ENCODE measurements around the gene SLC12A7.
A peak's percentile ranks its signal among the peaks of the same experiment; 100 is the strongest.
"Not testable (repeated sequence)": the region's sequence is repeated elsewhere in the genome, so short reads cannot be mapped to it uniquely, and the experiment has no call there.

SLC12A7 gene

GRCh38 chr5:1140818-1141189, 28.9 kb upstream of the SLC12A7 start:
- no peak for DNase-seq (ENCODE audit: low spot score)

DNA sequence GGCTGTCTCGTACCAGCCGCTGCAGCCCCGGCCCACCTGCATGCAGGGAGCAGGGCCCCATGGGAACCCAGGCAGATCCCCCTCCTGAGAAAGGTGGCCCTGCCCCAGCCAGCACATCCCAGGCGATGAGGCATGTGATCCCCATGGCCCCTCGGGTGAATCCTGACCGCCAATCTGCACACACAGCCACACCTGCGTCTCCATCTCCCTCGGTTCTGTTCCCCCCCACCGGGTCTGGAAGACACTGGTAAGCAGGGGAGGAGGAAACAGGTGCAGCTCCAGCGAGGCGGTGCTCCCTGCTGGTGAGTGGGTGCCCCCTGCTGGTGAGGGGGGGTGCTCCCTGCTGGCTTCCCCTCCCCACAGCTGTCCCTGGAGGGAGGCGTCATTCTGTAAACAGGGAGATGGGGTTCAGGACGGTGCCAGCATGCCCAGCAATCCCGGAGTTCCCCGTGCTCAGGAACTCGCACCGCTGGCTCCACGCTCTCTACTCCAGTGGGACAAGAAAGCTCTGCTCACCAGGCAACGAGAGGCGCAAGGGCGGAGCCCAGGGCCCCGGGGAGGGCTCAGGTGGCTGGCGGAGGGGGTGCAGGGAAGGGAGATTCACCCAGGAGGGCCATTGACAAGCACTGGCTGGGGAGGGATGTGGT, 28.4 kb upstream of the SLC12A7 start:
- DNase-seq (ENCODE audit: low spot score): peak; percentile 64

DNA sequence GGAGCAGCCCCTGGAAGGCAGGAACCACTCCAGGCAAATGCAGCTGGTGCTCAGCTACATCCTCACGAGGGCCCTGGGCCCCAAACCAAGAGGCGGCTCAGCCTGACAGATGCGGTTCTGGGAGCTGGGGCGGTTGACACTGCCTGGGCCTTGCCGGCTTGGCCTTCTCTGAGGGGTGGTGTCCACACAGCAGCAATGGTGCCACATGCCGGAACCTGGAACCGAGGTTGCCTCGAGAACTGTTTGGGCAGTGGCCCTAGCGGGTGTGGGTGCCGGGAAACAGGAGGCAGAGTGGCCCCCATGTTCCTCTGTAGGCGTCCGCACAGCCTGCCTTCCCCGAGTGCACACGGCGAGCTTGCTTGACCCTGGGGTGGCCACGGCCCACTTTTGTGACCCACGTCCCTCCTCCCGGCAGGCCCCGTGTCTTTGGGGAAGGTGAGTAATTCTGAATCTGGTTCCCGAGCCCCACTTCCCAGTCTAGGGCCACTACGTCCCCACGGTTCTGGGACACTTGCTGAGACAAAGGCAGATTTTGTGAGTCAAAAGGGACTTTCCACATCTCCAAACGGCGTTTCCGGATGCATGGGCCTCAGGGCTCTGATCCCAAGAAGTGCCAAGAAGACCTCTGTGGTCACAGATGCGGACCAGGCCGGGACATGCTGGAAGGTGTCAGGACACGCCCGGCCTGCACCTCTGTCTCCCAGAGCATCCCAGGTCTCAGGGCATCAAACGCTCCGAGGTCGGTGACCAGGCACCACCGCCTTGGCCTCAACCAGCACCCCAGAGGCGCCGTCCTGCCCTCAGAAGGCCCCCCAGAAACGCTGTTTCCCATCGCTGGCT, 27.7 kb upstream of the SLC12A7 start:
- no peak for DNase-seq (ENCODE audit: low spot score)

DNA sequence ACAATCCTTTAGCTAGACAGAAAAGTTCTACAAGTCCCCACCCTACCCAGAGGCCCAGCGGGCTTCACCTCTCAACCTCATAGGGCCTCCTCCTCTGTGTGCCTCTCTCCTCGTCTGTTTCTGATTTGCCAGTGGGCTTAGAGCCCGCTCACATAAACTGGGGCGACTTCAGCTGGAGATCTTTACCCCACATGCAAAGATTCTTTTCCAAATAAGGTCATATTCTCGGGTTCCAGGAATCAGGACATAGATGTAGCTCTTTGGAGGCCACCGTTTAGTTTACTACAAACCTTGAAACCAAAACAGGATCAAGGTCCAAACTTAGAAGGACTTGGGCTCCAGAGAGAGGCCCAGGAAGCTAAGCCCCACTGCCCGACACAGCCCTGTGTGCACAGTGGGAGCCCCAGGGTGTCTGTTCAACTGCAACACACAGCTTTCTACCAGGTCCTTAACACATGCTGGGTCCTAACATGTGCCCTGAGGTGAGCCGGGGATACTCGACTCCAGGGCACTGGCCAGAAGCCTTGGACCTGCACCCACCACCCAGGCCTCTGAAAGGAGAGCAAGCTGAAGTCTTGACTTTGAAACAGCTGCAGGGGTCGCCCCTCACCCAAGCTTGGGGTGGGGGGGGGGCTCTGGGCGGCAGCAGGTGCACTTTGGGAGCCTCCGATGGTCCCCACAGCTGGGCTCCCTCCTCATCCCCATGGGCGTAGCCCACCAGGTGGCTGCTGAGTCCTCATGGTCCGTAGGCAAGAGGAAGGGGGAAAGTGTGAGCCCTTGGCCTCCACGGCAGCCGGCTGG, 26.8 kb upstream of the SLC12A7 start:
- DNase-seq (ENCODE audit: low spot score): no peak

DNA sequence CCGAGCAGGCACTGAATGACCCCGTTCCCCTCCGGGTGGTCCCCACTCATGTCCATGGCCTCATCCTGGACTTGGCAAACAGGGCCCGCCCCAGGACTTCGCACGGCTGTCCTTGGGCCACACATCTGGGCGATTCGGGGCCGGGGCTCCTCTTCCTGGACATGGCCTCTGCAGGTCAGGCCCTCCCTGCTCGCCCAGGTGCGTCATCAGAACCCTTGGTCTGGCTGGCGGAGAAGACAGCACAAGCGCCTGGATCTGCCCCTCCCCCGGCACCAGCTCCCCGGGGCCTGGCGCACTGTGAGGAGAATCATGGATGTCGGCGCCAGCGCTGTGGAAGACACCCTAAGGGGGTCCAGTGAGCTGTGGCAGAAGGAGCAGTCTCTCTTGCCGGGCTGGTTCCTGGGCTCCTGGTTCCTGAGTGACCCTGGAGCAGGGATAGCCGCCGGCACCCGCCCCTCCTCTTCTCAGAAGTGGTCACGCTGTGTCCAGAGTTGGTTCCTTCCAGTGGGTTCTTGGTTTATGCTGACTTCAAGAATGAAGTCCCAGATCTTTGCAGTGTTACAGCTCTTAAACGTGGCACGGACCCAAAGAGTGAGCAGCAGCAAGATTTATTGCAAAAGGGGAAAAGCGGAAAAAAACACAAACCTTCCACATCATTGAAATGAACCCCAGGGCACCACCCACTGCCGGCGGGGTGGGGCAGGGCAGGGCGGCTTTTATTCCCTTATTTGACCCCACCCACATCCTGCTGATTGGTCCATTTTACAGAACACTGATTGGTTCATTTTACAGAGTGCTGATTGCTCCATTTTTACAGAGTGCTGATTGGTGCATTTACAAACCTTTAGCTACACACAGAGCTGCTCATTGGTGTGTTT, 25.9 kb upstream of the SLC12A7 start:
- DNase-seq (ENCODE audit: low spot score): no peak

GRCh38 chr5:1136814-1137213, 25.0 kb upstream of the SLC12A7 start:
- no peak for DNase-seq (ENCODE audit: low spot score)

DNA sequence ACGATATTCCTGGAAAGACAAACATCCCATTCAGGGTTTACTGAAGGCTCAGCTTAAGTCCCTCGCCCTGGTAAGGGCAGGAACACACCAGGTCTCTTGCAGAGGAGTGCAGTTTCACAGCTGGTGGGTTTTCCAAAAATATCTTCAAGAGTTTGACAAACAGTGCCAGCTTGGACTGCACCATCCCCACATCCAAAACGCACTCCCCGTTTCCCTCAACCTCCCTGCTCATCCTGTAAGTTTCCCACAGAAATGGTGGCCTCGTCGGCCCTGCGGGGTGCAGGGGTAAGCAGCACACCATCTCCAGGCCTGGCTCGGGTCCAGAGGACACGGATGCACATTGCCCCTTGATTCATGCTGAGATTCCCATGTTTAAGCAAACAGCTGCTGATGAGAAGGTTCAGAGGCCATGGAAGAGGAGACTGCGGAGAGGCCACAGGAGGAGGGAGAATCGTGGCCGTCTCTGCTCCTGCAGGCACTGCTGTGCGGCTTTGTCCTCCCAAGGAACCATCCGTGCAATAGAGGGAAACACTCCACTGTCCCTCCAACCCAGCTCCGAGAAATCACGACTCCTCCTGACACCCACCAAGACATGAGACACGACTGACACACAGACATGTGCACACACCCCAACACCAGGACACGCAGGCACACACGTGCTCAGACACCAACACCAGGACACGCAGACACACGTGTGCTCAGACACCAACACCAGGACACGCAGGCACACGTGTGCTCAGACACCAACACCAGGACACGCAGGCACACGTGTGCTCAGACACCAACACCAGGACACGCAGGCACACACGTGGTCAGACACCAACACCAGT, 24.0 kb upstream of the SLC12A7 start:
- no peak for DNase-seq (ENCODE audit: low spot score)

DNA sequence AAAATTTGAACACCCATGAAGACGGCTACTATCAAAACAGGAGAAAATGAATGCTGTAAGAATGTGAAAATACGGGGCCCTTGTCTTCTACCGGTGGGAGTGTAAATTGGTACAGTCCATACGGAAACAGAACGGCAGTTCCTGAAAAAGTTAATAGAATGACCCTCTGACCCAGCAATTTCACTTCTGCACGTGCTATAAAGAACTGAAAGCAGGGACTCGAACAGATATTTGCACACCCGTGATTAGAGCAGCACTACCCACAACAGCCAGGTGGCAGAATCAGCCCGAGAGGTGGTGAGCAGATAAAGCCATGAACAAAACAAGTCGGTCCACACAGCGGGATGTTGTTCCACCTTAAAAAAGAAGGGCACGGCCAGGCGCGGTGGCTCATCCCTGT, 22.6 kb upstream of the SLC12A7 start:
- no peak for DNase-seq (ENCODE audit: low spot score)

GRCh38 chr5:1133510-1134201, 21.8 kb upstream of the SLC12A7 start:
- no peak for DNase-seq (ENCODE audit: low spot score)

- DNase-seq (ENCODE audit: low spot score): no peak
These were observed 21.2 kb upstream of the SLC12A7 start for GRCh38 chr5:1133108-1133507.

- DNase-seq (ENCODE audit: low spot score): no peak
These were observed 20.7 kb upstream of the SLC12A7 start for GRCh38 chr5:1132570-1132969.

DNA sequence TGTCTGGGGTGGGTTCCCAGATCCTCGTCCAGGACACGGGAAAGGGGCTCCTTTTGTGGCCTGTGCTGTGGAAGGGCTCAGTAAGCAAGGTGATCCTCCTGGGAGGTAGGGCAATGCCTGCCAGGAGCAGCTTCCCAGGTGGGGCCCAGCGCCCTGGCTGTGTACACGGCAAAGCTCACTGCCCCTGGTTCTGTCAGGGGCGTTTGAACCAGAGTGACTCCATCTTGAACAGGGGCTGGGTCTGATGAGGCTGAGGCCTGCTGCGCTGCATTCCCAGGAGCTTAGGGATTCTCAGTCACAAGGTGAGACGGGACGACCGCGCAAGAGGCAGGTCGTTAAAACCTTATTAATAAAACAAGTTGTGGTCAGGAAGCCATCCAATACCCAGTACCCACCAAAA, 19.9 kb upstream of the SLC12A7 start:
- DNase-seq (ENCODE audit: low spot score): no peak

DNA sequence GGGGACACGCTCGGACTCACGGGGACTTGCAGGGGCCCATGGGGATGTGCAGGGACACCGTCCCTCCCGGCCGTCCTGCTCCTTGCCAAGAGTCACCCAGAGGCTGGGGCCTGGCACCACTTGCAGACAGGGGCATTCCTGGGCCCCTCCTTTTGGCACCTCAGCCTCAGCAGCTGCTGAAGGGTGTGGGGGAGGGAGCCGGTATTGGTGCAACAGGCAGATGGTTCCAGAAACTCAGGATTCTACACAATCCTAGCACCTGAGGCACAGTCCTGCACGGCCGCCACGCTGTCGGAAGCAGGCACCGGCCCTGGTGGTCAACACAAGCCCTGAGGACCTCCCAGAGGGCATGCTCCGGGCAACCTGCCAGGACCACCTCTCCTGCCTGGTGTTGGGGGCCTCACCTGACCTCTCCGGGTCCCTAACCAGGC, 19.3 kb upstream of the SLC12A7 start:
- no peak for DNase-seq (ENCODE audit: low spot score)

DNA sequence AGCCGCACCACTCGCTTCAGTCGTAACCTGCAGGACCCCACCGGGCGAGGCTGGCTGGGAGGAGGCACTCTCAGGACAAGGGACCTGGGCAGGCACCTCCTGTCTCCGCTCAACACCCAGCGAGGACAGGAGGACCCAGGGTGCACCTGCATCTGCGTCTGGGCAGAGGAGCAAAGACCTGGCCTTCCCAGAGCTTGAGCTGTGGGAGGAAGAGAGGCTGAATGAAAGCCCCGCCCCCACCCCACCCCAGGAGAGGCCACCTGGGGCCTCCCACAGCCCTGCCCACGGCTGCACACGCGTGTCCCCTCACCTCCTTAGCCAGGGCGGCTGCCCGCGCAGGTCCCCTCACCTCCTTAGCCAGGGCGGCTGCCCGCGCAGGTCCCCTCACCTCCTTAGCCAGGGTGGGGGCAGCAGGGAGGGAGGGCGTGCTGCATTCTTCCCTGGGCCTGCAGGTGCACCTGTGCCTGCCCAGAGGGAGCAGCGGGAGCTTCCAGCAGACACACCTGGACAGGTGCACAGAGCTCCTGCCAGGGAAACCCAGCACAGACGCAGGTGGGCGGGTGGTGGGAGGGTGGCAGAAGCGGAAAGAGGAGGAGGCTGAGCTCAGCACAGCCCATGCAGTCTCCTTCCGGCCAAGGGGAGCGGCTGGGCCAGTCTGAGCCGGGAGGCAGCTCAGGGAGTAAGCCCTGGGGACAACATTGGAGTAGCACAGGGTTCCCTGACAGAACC, 18.5 kb upstream of the SLC12A7 start:
- no peak for DNase-seq (ENCODE audit: low spot score)

DNA sequence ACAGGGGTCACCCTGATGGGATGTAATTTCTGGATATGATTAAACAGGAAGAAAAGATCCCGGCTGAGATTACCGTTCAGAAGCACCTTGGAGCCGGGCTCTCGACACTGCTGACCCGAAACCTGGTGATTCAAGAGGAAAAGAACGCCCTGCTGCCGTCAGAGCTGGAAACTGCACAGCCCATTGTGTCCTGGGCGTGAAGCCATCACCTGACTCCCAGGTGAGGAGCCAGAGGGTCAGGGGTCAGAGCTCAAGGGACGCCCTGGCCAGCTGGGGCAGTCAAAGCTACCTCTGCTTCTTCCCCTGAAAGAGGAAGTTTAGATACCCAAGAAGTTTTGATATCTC, 17.8 kb upstream of the SLC12A7 start:
- DNase-seq (ENCODE audit: low spot score): no peak

DNA sequence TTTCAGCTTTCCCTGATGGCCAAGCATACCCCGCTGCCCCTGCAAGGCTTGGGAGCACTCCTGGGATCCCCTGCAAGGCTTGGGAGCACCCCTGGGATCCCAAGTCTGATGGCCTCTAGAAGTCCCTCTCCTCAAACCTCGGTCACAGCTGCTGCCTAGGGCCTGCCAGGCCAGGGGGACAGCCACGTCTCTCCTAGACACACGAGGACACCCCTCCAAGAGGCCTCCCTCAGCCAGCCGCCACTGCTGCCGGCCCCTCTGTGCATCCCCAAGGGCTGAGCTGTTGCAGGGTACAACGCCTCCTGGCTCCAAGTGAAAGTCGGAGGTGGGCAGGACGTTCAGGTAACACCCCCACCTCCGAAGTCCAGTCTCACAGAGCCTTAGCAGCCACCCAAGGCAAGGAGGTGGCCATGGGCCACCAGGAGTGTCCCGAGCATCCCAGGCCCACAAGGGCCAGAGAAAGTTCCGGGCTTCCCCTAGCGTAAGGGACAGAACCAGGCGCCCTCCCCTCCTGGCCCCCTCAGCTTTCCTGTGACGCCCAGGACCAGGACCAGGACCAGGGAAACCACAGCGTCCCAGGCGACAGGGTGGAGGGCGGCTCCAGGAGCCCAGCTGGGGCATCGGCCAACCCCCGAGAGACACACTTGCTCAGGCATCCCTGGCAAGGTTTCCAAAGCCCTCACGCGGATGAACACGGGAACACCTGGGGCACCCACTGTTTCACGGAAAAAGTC, 17.3 kb upstream of the SLC12A7 start:
- DNase-seq (ENCODE audit: low spot score): no peak

DNA sequence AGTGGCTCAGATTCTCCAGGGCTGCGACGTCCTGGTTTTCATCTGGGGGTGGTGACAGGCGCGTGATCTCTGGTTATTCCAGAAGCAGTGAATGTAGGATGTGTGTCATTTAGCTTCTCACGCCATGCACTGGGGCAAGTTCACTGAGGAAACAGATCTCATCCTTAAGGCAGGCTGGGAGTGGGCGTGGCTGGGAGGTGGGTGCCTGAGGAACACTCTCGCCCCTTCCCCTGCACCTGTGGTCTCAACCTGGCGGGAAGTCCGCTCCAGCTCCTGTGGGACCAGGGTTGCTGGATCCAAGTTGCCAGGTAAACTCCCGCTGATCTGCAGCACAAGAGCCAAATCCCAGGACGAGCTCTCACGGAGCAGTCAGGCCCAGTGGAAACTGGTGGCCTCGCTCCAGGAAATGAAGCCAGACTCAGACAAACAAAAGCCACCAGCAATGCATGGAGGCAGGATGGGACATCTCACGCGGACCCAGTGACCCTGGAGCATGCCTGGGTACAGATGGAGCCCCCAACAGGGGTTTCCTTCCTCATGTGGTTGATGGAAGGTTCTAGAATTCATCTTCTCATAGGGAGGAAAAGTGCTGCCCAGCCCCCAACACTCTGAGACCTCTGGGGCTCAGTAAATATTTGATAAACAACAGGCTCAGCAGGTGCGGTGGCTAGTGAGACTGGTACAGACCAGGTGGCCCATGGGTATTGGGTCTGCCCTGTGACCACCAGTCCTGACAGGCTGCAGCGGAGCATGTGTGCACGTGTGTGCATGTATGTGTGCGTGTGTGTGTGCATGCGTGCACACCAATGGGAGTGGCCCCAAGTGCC, 16.3 kb upstream of the SLC12A7 start:
- DNase-seq (ENCODE audit: low spot score): no peak

GRCh38 chr5:1125695-1126094, 13.8 kb upstream of the SLC12A7 start:
- DNase-seq (ENCODE audit: low spot score): not testable (repeated sequence)
